Colonic mucosa (tissue), 4 donors: ENCODE results near the gene KIF13A. TPM values are rescaled to one million over a fixed set of nuclear protein-coding genes. Genes with fewer than 3 reads are reported as not detected.
"Not testable (repeated sequence)": the region's sequence is repeated elsewhere in the genome, so short reads cannot be mapped to it uniquely, and the experiment has no call there.

ENCODE experiments used
- DNase-seq: peaks from one replicate; pipeline ENCODE4 v3.0.0-alpha.2; 2020
- H3K27ac ChIP-seq: fragments of 200-600 bp; one replicate; pipeline ENCODE4 v1.8.0; 2021
- H3K27me3 ChIP-seq: fragments of 200-600 bp; one replicate; pipeline ENCODE4 v1.8.0; 2021
- H3K36me3 ChIP-seq: fragments of 200-600 bp; one replicate; pipeline ENCODE4 v1.8.0; 2021
- H3K4me1 ChIP-seq: fragments of 200-600 bp; one replicate; pipeline ENCODE4 v1.8.0; 2021; ENCODE audit warnings: mild to moderate bottlenecking
- H3K4me3 ChIP-seq: fragments of 200-600 bp; one replicate; pipeline ENCODE4 v1.8.0; 2021
- H3K9ac ChIP-seq, 2 donors: one replicate each; pipeline ENCODE4 v1.7.0; 2013; ENCODE audit warnings: control low read depth in 2 of 2, low read depth in 2 of 2, low read length in 2 of 2
- H3K9me3 ChIP-seq: fragments of 200-600 bp; one replicate; pipeline ENCODE4 v1.8.0; 2021
- CTCF ChIP-seq: fragments of 200-600 bp; IDR thresholded peaks from one replicate; pipeline ENCODE4 v1.8.0; 2022; ENCODE audit warnings: antibody characterized with exemption, mild to moderate bottlenecking
- intact Hi-C: fragments of 100-400 bp; cut with DNase I; formaldehyde crosslinking; loops from one replicate; pipeline ENCODE4 v1.14.1; 2022
- total RNA-seq, 2 donors: library from RNA; stranded (reverse); fragmentation: NEBNext Ultra II Directional in 1 of 2; extraction: Animal tissue kit (Norgen Biotek cat#: 25700) in 1 of 2; gene quantifications; one replicate each; pipeline ENCODE4 v1.2.1, GENCODE V29; 2021
- donor health status: healthy.
- donor health status: DM: no; HTN: no; CAD: no.
- donor health status: DM: no; HTN: no; CAD: no.

The KIF13A gene
- total RNA-seq, 2 donors from 2014 or later, result 43.7 to 54.0 TPM

GRCh38 chr6:18016133-18016532 is 28.7 kb upstream of the KIF13A start:
- intact Hi-C loops, result no loop called here
- Histone ChIP-seq H3K4me1 (no peaks in the 10 kb centered on the region), H3K9ac (no peak overlapping the region), H3K9me3 (no peaks in the 10 kb centered on the region), H3K27ac (no peak overlapping the region), H3K4me3 (no peak overlapping the region), H3K27me3 (no peaks in the 10 kb centered on the region), H3K36me3 (no peaks in the 10 kb centered on the region)
- TF ChIP-seq CTCF, result no peak
- no peak for DNase-seq

- no peaks in the 10 kb centered on the region for H3K27me3 ChIP-seq
- H3K27ac ChIP-seq, result no peak overlapping the region
- no peak for DNase-seq
- H3K9me3 ChIP-seq, result no peaks in the 10 kb centered on the region
- no peak overlapping the region for H3K4me3 ChIP-seq
- intact Hi-C loops, result no loop called here
- no peak overlapping the region for H3K9ac ChIP-seq
- no peak for TF ChIP-seq CTCF
- no peaks in the 10 kb centered on the region for H3K4me1 ChIP-seq
- no peaks in the 10 kb centered on the region for H3K36me3 ChIP-seq
These were observed 23.9 kb upstream of the KIF13A start for GRCh38 chr6:18011287-18011686.

GRCh38 chr6:18010540-18010939 is 23.1 kb upstream of the KIF13A start:
- DNase-seq, H3K36me3 ChIP-seq, H3K27me3 ChIP-seq, H3K27ac ChIP-seq, H3K4me3 ChIP-seq, intact Hi-C loops, H3K9me3 ChIP-seq, H3K4me1 ChIP-seq, H3K9ac ChIP-seq: not testable (repeated sequence)

- H3K4me3 ChIP-seq, result no peak overlapping the region
- intact Hi-C loops, result no loop called here
- TF ChIP-seq CTCF, result no peak
- H3K9ac ChIP-seq, result no peak overlapping the region
- no peaks in the 10 kb centered on the region for H3K4me1 ChIP-seq
- no peak for DNase-seq
- H3K27ac ChIP-seq, result no peak overlapping the region
- H3K9me3 ChIP-seq, result no peaks in the 10 kb centered on the region
- no peaks in the 10 kb centered on the region for H3K36me3 ChIP-seq
- no peaks in the 10 kb centered on the region for H3K27me3 ChIP-seq
These were observed 17.0 kb upstream of the KIF13A start for GRCh38 chr6:18004256-18004985.

GRCh38 chr6:17999425-17999824 is 12.0 kb upstream of the KIF13A start:
- Histone ChIP-seq H3K27ac (no peak overlapping the region), H3K9me3 (no peaks in the 10 kb centered on the region), H3K4me3 (no peak overlapping the region), H3K9ac (no peak overlapping the region), H3K27me3 (no peaks in the 10 kb centered on the region), H3K4me1 (no peaks in the 10 kb centered on the region), H3K36me3 (no peaks in the 10 kb centered on the region)
- intact Hi-C loops, result no loop called here
- no peak for TF ChIP-seq CTCF
- no peak for DNase-seq

- Histone ChIP-seq H3K4me1 (no peaks in the 10 kb centered on the region), H3K27me3 (no peaks in the 10 kb centered on the region), H3K27ac (no peak overlapping the region), H3K9me3 (no peaks in the 10 kb centered on the region), H3K4me3 (no peak overlapping the region), H3K9ac (no peak overlapping the region), H3K36me3 (no peaks in the 10 kb centered on the region)
- DNase-seq, result no peak
- TF ChIP-seq CTCF, result no peak
- intact Hi-C loops, result no loop called here
These were observed 11.0 kb upstream of the KIF13A start for GRCh38 chr6:17998442-17998841.
